Endothelial cell of umbilical vein (primary cell): ENCODE data around the gene WDR72. TPM values are rescaled to one million over a fixed set of nuclear protein-coding genes. Genes with fewer than 3 reads are reported as not detected.
"Not testable (repeated sequence)": the region's sequence is repeated elsewhere in the genome, so short reads cannot be mapped to it uniquely, and the experiment has no call there.

Experiments used
- BruUV-seq: library from RNA; stranded (reverse); fragments of 400-500 nt; replicated peaks from 2 replicates; lab custom pipeline; 2021; lab: Mats Ljungman, UMichigan
- CTCF ChIA-PET: fragments of 300-600, 350-600 bp; sonication (Branson Sonifier 250); formaldehyde crosslinking; loops from one replicate; lab custom pipeline; 2021; ENCODE audit warnings: antibody characterized with exemption, inconsistent platforms; lab: Charles Lee
- POLR2A ChIA-PET: fragments of 300-600, 350-600 bp; sonication (Branson Sonifier 250); formaldehyde crosslinking; loops from one replicate; lab custom pipeline; 2021; ENCODE audit warnings: antibody characterized with exemption, inconsistent platforms; lab: Charles Lee
- DNase-seq: peaks from one replicate; pipeline ENCODE4 v3.0.0-alpha.2; 2011; ENCODE audit warnings: low read depth, low spot score
- FAIRE-seq: peaks from 2 replicates; lab custom pipeline; 2011; peaks lifted over from hg19 to GRCh38; lab: Jason Lieb, UNC
- H2AFZ ChIP-seq: 2 replicates; pipeline ENCODE4 v1.6.0; 2012; ENCODE audit warnings: low read depth, low read length, control low read depth, inconsistent platforms
- H3K27ac ChIP-seq: 2 replicates; pipeline ENCODE4 v1.5.1; 2011; ENCODE audit warnings: low read depth, mild to moderate bottlenecking, control low read depth, low read length, moderate library complexity; ENCODE audit not compliant: insufficient read depth
- H3K27me3 ChIP-seq, 2 experiments: 2 replicates each; pipeline versions ENCODE4 v1.6.0 to v1.6.1; 2011; ENCODE audit warnings: low read length in 2 of 2, mixed read lengths in 1 of 2; ENCODE audit not compliant: control insufficient read depth in 2 of 2, insufficient read depth in 2 of 2
- H3K36me3 ChIP-seq, 2 experiments: 2 replicates in 1 of 2; 3 replicates in 1 of 2; pipeline ENCODE4 v1.5.1; 2011; ENCODE audit warnings: low read length in 2 of 2, mild to moderate bottlenecking in 1 of 2, moderate library complexity in 1 of 2; ENCODE audit not compliant: control insufficient read depth in 2 of 2, insufficient read depth in 2 of 2; ENCODE audit errors: extremely low read depth in 1 of 2
- H3K4me1 ChIP-seq: 3 replicates; pipeline ENCODE4 v1.5.1; 2011; ENCODE audit warnings: mild to moderate bottlenecking, low read length; ENCODE audit not compliant: control insufficient read depth, insufficient read depth; ENCODE audit errors: extremely low read depth
- H3K4me2 ChIP-seq: 2 replicates; pipeline ENCODE4 v1.6.1; 2011; ENCODE audit warnings: low read length, control low read depth, mixed read lengths; ENCODE audit not compliant: insufficient read depth
- H3K4me3 ChIP-seq, 3 experiments: fragments of 200-600 bp in 1 of 3; sonication (generic), shearing (Covaris generic) in 1 of 3; replicated peaks in 1 of 3; 2 replicates each; pipeline ENCODE4 v1.5.1; 2011 to 2016; ENCODE audit warnings: control low read depth in 3 of 3, low read length in 3 of 3, mild to moderate bottlenecking in 2 of 3, inconsistent platforms in 1 of 3, low read depth in 1 of 3, moderate library complexity in 1 of 3; ENCODE audit not compliant: insufficient read depth in 1 of 3
- H3K79me2 ChIP-seq: 2 replicates; pipeline ENCODE4 v1.6.0; 2012; ENCODE audit warnings: low read length, inconsistent platforms; ENCODE audit not compliant: control insufficient read depth, insufficient read depth
- H3K9ac ChIP-seq: replicated peaks from 2 replicates; pipeline ENCODE3; 2011; ENCODE audit warnings: low read length, control low read depth; ENCODE audit not compliant: insufficient read depth; ENCODE audit errors: extremely low read depth
- H3K9me1 ChIP-seq: replicated peaks from 3 replicates; pipeline ENCODE4 v1.6.0; 2011; ENCODE audit warnings: mild to moderate bottlenecking, low read length; ENCODE audit not compliant: control insufficient read depth, insufficient read depth; ENCODE audit errors: extremely low read depth
- H3K9me3 ChIP-seq: replicated peaks from 2 replicates; pipeline ENCODE4 v1.5.1; 2012; ENCODE audit warnings: low read length, inconsistent platforms; ENCODE audit not compliant: control insufficient read depth, insufficient read depth
- H4K20me1 ChIP-seq: replicated peaks from 2 replicates; pipeline ENCODE3; 2011; ENCODE audit warnings: mild to moderate bottlenecking, low read length; ENCODE audit not compliant: control insufficient read depth, insufficient read depth; ENCODE audit errors: extremely low read depth
- EZH2 ChIP-seq: IDR thresholded peaks from 2 replicates; pipeline ENCODE4 v1.6.1; 2012; ENCODE audit warnings: borderline replicate concordance, low read depth, mild to moderate bottlenecking, moderate library complexity, low read length, inconsistent platforms; ENCODE audit not compliant: severe bottlenecking
- FOS ChIP-seq: IDR thresholded peaks from 2 replicates; pipeline ENCODE4 v1.6.1; 2011; ENCODE audit warnings: mild to moderate bottlenecking, low read length, moderate library complexity, borderline replicate concordance; ENCODE audit not compliant: insufficient read depth
- GATA2 ChIP-seq: IDR thresholded peaks from 2 replicates; pipeline ENCODE4 v1.7.0; 2011; ENCODE audit warnings: low read depth, mild to moderate bottlenecking, moderate library complexity, mixed read lengths, low read length; ENCODE audit not compliant: insufficient read length, insufficient read depth
- JUN ChIP-seq: IDR thresholded peaks from 2 replicates; pipeline ENCODE4 v1.6.1; 2011; ENCODE audit warnings: borderline replicate concordance, low read depth; ENCODE audit not compliant: insufficient read length, insufficient read depth
- MYC ChIP-seq: IDR thresholded peaks from one replicate; pipeline ENCODE4 v1.6.1; 2011; ENCODE audit warnings: mild to moderate bottlenecking, low read depth, low read length
- POLR2A ChIP-seq: IDR thresholded peaks from 2 replicates; pipeline ENCODE4 v1.6.1; 2012; ENCODE audit warnings: low read depth, mild to moderate bottlenecking, control low read depth, low read length
- POLR2AphosphoS5 ChIP-seq: IDR thresholded peaks from 2 replicates; pipeline ENCODE4 v1.6.1; 2012; ENCODE audit warnings: low read depth, mild to moderate bottlenecking, control low read depth, low read length, moderate library complexity; ENCODE audit not compliant: insufficient read depth
- dilution Hi-C: fragments of 300-500 bp; cut with MboI; formaldehyde crosslinking; loops from one replicate; pipeline ENCODE4 v1.15.0; 2019; ENCODE audit warnings: low sequenced_read_pairs; ENCODE audit not compliant: extremely low pct_ligation_motif_present
- intact Hi-C: fragments of 100-400 bp; cut with micrococcal nuclease; formaldehyde crosslinking; loops from one replicate; pipeline ENCODE4 v1.10.0; 2022
- polyA plus RNA-seq, 4 experiments: library from polyadenylated mRNA; depleted of rRNA in 3 of 4; stranded (reverse) in 3 of 4; unstranded in 1 of 4; fragments of >200 nt; gene quantifications; 2 replicates each; pipeline versions ENCODE4 v1.2.1 to v1.2.3, GENCODE V29; 2011 to 2012; ENCODE audit warnings: missing spikeins in 1 of 4
- total RNA-seq: library from RNA; stranded (reverse); gene quantifications from 2 replicates; pipeline ENCODE4 v1.2.3, GENCODE V29; 2021
- TF ChIP-seq, protein P1 (sequence below): IDR thresholded peaks from 2 replicates; pipeline ENCODE4 v1.6.1; 2011; ENCODE audit not compliant: insufficient read depth, insufficient read length
- TF ChIP-seq, protein P2 (sequence below), 2 donors: IDR thresholded peaks; 1 replicate in 1 of 2; 2 replicates in 1 of 2; pipeline ENCODE4 v1.5.1; 2011; ENCODE audit warnings: low read length in 2 of 2, mild to moderate bottlenecking in 2 of 2, moderate library complexity in 2 of 2, control low read depth in 1 of 2, inconsistent platforms in 1 of 2, low read depth in 1 of 2; ENCODE audit not compliant: insufficient read depth in 1 of 2; ENCODE audit errors: extremely low read depth in 1 of 2

WDR72 gene
- total and polyA plus RNA-seq, 2 donors (not counting 3 experiments of a cell fraction or from before 2014, with no cell fraction given) = not detected

DNA sequence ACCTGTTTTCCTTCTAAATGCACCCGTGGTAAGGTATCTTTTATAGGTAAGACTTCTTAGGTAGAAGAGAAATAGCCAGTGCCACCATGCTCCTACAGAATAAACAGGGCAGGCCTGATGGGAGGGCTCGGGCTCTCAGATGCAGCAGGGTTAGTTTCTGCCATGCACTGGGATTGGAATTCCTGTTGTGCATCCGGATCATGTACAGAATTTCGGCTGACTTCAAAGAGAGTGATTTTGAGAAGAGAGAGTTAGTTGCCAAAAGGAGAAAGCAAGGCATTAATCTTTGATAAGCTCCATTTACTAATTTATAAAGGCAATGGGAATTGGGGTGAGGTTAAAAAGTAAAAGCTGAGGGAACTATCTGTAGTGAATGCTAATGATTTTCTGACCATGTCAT lies 211.2 kb downstream of the WDR72 start:
- dilution Hi-C loops = no loop called here
- ChIA-PET CTCF (no interaction called here), POLR2A (no interaction called here)
- Histone ChIP-seq H3K4me3 (no peak overlapping the region), H2AFZ (no peak overlapping the region), H3K36me3 (no peaks in the 10 kb centered on the region), H3K79me2 (no peaks in the 10 kb centered on the region), H4K20me1 (no peaks in the 10 kb centered on the region), H3K27me3 (no peaks in the 10 kb centered on the region), H3K4me2 (no peak overlapping the region), H3K4me1 (no peaks in the 10 kb centered on the region), H3K9me1 (no peaks in the 10 kb centered on the region), H3K9ac (no peak overlapping the region), H3K9me3 (no peaks in the 10 kb centered on the region), H3K27ac (no peak overlapping the region)
- DNase-seq = no peak
- TF ChIP-seq POLR2A (no peak), FOS (no peak), JUN (no peak), EZH2 (no peak), GATA2 (no peak), MYC (no peak), POLR2AphosphoS5 (no peak)
- TF ChIP-seq, protein P1, sequence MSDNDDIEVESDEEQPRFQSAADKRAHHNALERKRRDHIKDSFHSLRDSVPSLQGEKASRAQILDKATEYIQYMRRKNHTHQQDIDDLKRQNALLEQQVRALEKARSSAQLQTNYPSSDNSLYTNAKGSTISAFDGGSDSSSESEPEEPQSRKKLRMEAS = no peak
- TF ChIP-seq, protein P2, sequence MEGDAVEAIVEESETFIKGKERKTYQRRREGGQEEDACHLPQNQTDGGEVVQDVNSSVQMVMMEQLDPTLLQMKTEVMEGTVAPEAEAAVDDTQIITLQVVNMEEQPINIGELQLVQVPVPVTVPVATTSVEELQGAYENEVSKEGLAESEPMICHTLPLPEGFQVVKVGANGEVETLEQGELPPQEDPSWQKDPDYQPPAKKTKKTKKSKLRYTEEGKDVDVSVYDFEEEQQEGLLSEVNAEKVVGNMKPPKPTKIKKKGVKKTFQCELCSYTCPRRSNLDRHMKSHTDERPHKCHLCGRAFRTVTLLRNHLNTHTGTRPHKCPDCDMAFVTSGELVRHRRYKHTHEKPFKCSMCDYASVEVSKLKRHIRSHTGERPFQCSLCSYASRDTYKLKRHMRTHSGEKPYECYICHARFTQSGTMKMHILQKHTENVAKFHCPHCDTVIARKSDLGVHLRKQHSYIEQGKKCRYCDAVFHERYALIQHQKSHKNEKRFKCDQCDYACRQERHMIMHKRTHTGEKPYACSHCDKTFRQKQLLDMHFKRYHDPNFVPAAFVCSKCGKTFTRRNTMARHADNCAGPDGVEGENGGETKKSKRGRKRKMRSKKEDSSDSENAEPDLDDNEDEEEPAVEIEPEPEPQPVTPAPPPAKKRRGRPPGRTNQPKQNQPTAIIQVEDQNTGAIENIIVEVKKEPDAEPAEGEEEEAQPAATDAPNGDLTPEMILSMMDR (IDR thresholded peaks at IDR 0.05; ENCODE audit: extremely low read depth in 1 of 2, insufficient read depth in 1 of 2, low read depth in 1 of 2, low read length in 2 of 2) = no peak
- intact Hi-C loops = no loop called here
- BruUV-seq = no TSS peak
- no peak for FAIRE-seq

DNA sequence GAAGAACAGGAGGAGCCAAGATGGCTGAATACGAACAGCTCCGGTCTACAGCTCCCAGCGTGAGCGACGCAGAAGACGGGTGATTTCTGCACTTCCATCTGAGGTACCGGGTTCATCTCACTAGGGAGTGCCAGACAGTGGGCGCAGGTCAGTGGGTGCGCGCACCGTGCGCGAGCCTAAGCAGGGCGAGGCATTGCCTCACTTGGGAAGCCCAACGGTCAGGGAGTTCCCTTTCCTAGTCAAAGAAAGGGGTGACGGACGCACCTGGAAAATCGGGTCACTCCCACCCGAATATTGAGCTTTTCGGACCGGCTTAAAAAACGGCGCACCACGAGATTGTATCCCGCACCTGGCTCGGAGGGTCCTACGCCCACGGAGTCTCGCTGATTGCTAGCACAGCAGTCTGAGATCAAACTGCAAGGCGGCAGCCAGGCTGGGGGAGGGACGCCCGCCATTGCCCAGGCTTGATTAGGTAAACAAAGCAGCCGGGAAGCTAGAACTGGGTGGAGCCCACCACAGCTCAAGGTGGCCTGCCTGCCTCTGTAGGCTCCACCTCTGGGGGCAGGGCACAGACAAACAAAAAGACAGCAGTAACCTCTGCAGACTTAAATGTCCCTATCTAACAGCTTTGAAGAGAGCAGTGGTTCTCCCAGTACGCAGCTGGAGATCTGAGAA lies 218.7 kb downstream of the WDR72 start:
- H3K4me2 ChIP-seq, POLR2A ChIA-PET, H3K4me1 ChIP-seq, H3K4me3 ChIP-seq, H2AFZ ChIP-seq, H3K27ac ChIP-seq, H4K20me1 ChIP-seq, BruUV-seq, H3K9me1 ChIP-seq, H3K27me3 ChIP-seq, FAIRE-seq, DNase-seq, H3K9ac ChIP-seq, H3K9me3 ChIP-seq, H3K36me3 ChIP-seq, intact Hi-C loops, CTCF ChIA-PET, dilution Hi-C loops, H3K79me2 ChIP-seq: not testable (repeated sequence)
